Measurements from ENCODE around the gene HIP1.
"Not testable (repeated sequence)": the region's sequence is repeated elsewhere in the genome, so short reads cannot be mapped to it uniquely, and the experiment has no call there.

Gene HIP1

GRCh38 chr7:75689246-75690099, 49.3 kb downstream of the HIP1 start:
- no peaks in the 10 kb centered on the region for H3K4me1 ChIP-seq (ENCODE audit: insufficient read depth, poor library complexity, severe bottlenecking)
- no peak overlapping the region for H3K4me3 ChIP-seq (ENCODE audit: severe bottlenecking)
- ATAC-seq (ENCODE audit: low read depth), result no peak

GRCh38 chr7:75688200-75689136, 50.3 kb downstream of the HIP1 start:
- Histone ChIP-seq H3K27ac (ENCODE audit: poor library complexity, severe bottlenecking) (no peak overlapping the region), H3K9me3 (ENCODE audit: severe bottlenecking) (no peaks in the 10 kb centered on the region), H3K36me3 (ENCODE audit: low read depth) (no peaks in the 10 kb centered on the region), H3K27me3 (ENCODE audit: insufficient read depth, poor library complexity, severe bottlenecking) (no peaks in the 10 kb centered on the region), H3K4me1 (ENCODE audit: insufficient read depth, poor library complexity, severe bottlenecking) (no peaks in the 10 kb centered on the region), H3K4me3 (ENCODE audit: severe bottlenecking) (no peak overlapping the region)
- ATAC-seq (ENCODE audit: low read depth) (no peak), DNase-seq (ENCODE audit: low spot score) (no peak)
- no peak for TF ChIP-seq CTCF (IDR thresholded peaks at IDR 0.05; ENCODE audit: poor library complexity, severe bottlenecking)

More at GRCh38 chr7:75689246-75690099, 49.3 kb downstream of the HIP1 start:
- no peaks in the 10 kb centered on the region for H3K9me3 ChIP-seq (ENCODE audit: severe bottlenecking)
- DNase-seq (ENCODE audit: low spot score), result no peak
- H3K27me3 ChIP-seq (ENCODE audit: insufficient read depth, poor library complexity, severe bottlenecking), result no peaks in the 10 kb centered on the region
- H3K36me3 ChIP-seq (ENCODE audit: low read depth), result no peaks in the 10 kb centered on the region
- no peak overlapping the region for H3K27ac ChIP-seq (ENCODE audit: poor library complexity, severe bottlenecking)
- TF ChIP-seq CTCF (IDR thresholded peaks at IDR 0.05; ENCODE audit: poor library complexity, severe bottlenecking), result no peak

DNA sequence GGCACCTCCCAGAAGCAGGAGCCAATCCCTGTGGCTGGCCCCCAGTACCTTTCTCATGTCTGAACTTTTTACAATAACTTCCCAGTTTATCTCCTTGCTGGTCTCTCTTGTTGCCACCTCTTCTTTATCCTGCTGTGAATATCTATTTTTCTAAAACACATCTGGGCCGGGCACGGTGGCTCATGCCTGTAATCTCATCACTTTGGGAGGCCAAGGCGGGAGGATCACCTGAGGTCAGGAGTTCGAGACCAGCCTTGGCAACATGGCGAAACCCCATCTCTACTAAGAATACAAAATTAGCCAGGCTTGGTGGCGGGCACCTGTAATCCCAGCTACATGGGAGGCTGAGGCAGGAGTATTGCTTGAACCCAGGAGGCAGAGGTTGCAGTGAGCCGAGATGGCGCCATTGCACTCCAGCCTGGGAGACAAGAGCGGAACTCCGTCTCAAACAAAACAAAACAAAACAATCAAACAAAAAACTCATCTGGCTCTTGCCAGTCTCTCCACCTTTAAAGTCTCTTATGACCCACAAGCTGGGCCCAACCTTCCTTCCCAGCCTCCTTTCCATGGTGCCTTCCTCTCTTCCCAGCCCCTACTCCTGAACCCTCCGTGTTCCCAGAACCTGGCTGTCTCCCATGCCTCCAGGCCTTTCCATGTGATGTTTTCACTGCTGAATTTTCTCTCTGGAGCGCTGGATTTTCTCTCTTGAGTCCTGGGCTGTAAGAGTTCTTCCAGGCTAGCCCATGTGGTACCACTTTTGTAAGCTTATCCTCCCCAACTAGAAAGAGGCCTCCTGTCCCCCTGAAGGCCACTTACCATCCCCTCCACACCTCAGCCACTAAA, 51.3 kb downstream of the HIP1 start:
- no peaks in the 10 kb centered on the region for H3K9me3 ChIP-seq (ENCODE audit: severe bottlenecking)
- no peaks in the 10 kb centered on the region for H3K27me3 ChIP-seq (ENCODE audit: insufficient read depth, poor library complexity, severe bottlenecking)
- no peak overlapping the region for H3K4me3 ChIP-seq (ENCODE audit: severe bottlenecking)
- ATAC-seq (ENCODE audit: low read depth) (no peak), DNase-seq (ENCODE audit: low spot score) (no peak)
- H3K36me3 ChIP-seq (ENCODE audit: low read depth), result no peaks in the 10 kb centered on the region
- TF ChIP-seq CTCF (IDR thresholded peaks at IDR 0.05; ENCODE audit: poor library complexity, severe bottlenecking), result no peak
- H3K4me1 ChIP-seq (ENCODE audit: insufficient read depth, poor library complexity, severe bottlenecking), result no peaks in the 10 kb centered on the region
- no peak overlapping the region for H3K27ac ChIP-seq (ENCODE audit: poor library complexity, severe bottlenecking)

DNA sequence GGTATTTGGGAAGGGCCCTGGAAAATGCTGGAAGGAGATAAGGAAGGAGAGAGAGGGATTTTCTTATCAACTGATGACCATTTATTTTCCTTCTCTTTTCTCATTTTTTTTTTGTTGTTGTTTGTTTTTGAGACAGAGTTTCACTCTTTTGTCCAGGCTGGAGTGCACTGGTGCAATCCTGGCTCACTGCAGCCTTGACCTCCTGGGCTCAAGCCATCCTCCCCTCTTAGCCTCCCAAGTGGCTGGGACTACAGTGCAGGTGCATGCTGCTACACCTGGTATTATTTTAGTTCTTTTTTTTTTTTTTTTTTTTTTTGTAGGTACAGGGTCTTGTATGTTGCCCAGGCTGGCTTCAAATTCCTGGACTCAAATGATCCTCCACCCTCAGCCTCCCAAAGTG, 52.2 kb downstream of the HIP1 start:
- TF ChIP-seq CTCF (IDR thresholded peaks at IDR 0.05; ENCODE audit: poor library complexity, severe bottlenecking), result no peak
- no peaks in the 10 kb centered on the region for H3K9me3 ChIP-seq (ENCODE audit: severe bottlenecking)
- H3K4me3 ChIP-seq (ENCODE audit: severe bottlenecking), result no peak overlapping the region
- no peaks in the 10 kb centered on the region for H3K36me3 ChIP-seq (ENCODE audit: low read depth)
- DNase-seq (ENCODE audit: low spot score) (no peak), ATAC-seq (ENCODE audit: low read depth) (no peak)
- H3K27me3 ChIP-seq (ENCODE audit: insufficient read depth, poor library complexity, severe bottlenecking), result no peaks in the 10 kb centered on the region
- no peak overlapping the region for H3K27ac ChIP-seq (ENCODE audit: poor library complexity, severe bottlenecking)
- no peaks in the 10 kb centered on the region for H3K4me1 ChIP-seq (ENCODE audit: insufficient read depth, poor library complexity, severe bottlenecking)

DNA sequence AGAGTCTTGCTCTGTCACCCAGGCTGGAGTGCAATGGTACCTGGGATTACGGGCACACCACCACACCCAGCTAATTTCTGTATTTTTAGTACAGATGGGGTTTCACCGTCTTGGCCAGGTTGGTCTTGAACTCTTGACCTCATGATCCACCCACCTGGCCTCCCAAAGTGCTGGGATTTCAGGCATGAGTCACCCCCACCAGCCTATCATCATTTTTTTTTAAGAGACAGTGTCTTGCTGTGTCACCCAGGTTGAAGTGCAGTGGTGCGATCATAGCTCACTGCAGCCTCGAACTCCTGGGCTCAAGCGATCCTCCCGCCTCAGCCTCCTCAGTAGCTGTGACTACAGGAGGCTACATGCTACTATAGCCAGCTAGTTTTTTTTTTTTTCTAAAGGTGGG, 56.7 kb downstream of the HIP1 start:
- not testable (repeated sequence) for ATAC-seq (ENCODE audit: low read depth); H3K4me1 ChIP-seq (ENCODE audit: insufficient read depth, poor library complexity, severe bottlenecking); H3K9me3 ChIP-seq (ENCODE audit: severe bottlenecking); H3K36me3 ChIP-seq (ENCODE audit: low read depth); DNase-seq (ENCODE audit: low spot score); H3K4me3 ChIP-seq (ENCODE audit: severe bottlenecking); H3K27ac ChIP-seq (ENCODE audit: poor library complexity, severe bottlenecking); H3K27me3 ChIP-seq (ENCODE audit: insufficient read depth, poor library complexity, severe bottlenecking)
